GM12872 (cell line): ENCODE data around the gene ABHD18.
A peak's percentile ranks its signal among the peaks of the same experiment; 100 is the strongest.

Experiments
- TF ChIP-seq, protein P1 (sequence below): IDR thresholded peaks from 3 replicates; pipeline ENCODE4 v1.5.1; 2011; ENCODE audit warnings: low read depth, mild to moderate bottlenecking, low read length, moderate library complexity; ENCODE audit not compliant: insufficient read depth

ABHD18 gene

GRCh38 chr4:127982445-127982844 is 17.2 kb downstream of the ABHD18 start:
- TF ChIP-seq, protein P1, sequence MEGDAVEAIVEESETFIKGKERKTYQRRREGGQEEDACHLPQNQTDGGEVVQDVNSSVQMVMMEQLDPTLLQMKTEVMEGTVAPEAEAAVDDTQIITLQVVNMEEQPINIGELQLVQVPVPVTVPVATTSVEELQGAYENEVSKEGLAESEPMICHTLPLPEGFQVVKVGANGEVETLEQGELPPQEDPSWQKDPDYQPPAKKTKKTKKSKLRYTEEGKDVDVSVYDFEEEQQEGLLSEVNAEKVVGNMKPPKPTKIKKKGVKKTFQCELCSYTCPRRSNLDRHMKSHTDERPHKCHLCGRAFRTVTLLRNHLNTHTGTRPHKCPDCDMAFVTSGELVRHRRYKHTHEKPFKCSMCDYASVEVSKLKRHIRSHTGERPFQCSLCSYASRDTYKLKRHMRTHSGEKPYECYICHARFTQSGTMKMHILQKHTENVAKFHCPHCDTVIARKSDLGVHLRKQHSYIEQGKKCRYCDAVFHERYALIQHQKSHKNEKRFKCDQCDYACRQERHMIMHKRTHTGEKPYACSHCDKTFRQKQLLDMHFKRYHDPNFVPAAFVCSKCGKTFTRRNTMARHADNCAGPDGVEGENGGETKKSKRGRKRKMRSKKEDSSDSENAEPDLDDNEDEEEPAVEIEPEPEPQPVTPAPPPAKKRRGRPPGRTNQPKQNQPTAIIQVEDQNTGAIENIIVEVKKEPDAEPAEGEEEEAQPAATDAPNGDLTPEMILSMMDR: no peak

DNA sequence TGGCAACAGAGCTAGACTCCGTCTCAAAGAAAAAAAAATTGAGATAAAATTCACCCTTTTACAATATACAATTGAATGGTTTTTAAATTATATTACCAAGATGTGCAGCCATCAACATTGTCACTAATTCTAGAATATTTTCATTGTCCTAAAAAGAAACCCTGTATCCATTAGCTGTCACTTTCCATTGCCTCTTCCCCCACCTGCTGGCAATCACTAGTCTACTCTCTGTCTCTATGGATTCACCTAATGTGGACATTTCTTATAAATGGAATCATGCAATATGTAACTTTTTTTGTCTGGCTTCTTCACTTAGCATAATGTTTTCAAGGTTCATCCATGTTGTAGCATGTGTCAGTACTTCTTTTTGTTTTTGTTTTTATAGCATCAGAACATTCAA is 20.8 kb downstream of the ABHD18 start:
- TF ChIP-seq, protein P1: no peak

DNA sequence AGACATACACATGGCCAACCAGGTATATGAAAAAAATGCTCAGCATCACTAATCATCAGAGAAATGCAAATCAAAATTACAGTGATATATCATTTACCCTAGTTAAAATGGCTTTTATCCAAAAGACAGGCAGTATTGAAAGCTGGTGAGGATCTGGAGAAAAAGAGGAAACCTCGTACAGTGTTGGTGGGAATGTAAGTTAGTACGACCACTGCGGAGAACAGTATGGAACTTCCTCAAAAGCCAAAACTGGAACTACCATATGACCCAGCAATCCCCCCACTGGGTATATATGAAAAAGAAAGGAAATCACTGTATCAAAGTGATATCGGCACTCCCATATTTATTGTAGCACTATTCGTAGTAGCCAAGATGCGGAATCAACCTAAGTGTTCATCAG is 23.4 kb downstream of the ABHD18 start:
- TF ChIP-seq, protein P1: no peak

GRCh38 chr4:127993151-127993550 is 27.9 kb downstream of the ABHD18 start:
- TF ChIP-seq, protein P1: no peak

- TF ChIP-seq, protein P1: no peak
Measured at GRCh38 chr4:127995776-127996175, 30.6 kb downstream of the ABHD18 start.

DNA sequence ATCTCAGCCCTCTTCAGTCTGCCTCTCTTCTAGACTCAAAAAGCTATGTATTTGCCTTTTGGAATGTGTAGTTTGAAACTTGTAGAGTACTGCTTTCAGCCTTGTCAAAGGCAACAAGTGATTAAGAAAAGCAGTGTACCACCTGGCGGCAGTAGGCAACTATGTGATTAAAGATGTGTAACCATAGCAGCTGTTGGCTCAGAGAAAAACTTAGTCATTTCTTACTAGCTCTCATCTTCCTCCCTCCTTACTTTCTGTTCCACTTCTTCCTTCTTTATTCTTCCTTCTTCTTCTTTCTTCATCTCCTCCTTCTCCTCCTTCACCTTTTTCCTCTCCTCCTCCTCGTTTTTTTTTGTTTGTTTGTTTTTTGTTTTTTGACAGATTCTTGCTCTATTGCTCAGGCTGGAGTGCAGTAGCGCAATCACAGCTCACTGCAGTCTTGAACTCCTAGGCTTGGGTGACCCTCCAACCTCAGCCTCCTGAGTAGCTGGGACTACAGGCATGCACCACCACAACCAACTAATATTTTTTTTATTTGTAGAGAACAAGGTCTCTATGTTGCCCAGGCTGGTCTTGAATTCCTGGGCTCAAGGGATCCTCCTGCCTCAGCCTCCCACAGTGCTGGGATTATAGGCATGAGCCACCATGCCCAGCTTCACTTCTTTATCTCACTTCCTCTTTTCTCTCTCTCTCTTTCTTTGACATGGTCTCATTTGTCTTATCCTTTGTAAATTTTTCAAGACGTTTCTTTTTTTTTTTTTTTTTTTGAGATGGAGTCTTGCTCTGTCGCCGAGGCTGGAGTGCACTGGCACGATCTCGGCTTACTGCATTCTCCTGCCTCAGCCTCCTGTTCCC is 32.6 kb downstream of the ABHD18 start:
- TF ChIP-seq, protein P1: peak; percentile 66

- TF ChIP-seq, protein P1: no peak
Measured at GRCh38 chr4:128006592-128006991, 41.4 kb downstream of the ABHD18 start.
